NCI-H146 (cell line): ENCODE data around the gene GNB1L.
"Not testable (repeated sequence)": the region's sequence is repeated elsewhere in the genome, so short reads cannot be mapped to it uniquely, and the experiment has no call there.

Experiments
- DNase-seq: peaks from one replicate; lab custom pipeline; 2025; lab: John Stamatoyannopoulos, UW

Gene GNB1L

DNA sequence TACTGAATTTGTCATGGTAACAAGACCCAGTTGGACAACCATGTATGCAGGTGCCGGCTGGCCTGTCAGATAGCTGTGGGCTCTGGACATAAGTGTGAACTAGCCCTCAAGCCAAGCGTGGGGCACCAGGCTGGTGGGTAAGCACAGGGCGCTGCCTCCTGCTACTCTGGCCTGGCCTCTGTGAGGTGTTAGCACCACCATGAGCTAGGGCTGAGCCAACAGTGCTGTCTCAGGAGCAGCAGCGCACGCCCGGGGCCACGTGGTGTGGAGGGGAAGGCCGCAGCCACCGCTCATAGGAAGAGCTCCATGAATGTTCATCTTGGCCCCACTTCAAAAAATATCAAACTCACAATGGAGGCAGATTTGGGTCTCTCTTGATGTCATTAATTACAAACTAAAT is 35.3 kb upstream of the GNB1L start:
- no peak for DNase-seq

DNA sequence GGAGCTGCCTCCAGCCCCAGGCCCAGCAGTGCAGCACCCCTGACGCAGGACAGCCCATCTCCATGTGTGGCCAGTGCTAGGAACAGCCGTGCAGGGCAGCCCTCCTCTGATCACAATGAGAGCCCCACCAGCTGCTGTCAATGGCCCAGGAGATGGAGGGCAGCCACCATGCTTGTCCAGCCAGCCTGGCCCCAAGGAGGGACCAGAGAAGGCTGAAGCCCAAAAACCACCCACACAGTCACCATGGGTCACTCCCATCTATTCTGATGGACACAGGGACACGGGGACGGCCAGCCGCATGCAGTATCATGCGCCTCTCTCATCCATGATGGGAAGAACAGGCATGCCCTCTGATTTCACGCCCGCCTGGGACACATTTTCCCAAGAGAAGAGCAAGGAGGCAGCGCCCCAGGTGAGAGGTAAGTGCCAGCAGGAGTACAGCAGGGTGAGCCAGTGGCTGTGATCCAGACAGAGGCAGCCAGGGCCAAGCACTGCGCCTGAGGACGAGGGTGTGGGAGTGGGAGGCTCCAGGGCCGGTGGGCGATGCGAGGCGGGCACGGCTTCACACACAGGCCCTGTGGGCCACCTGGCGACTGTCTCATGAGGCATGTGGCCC is 33.6 kb upstream of the GNB1L start:
- DNase-seq = no peak

DNA sequence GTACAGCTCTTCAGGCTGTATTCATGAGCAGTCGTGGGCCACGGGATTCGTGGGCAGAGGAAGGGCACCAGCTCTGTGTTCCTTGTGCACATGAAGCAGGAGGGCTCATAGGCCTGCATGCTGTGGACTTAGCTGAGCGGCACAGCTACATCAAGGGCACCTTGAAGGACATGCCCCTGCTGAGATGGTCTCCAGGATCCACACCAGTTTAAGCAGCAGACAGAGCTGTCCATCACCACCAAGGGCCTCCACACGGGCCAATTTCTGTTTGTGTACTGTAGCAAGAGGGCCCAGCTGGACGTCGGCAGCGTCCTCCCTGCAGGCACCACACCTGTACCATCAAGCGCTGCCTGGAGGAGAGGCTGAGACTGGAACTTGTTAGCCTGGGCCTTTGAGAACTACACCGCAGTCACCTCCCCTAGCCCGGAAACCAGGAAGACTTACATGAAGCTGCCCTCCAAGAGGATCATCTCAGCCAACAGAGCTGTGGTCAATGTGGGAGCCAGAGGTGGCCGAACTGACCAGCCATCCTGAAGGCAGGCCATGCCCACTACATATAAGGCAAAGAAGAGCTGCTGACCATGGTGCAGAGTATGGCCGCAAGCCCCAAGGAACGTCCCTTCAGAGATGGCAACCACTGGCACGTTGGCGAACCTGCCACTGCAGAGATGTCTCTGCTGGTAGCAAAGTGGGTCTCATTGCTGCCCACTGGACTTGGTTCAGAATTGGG is 32.7 kb upstream of the GNB1L start:
- peak; percentile 37 for DNase-seq

DNA sequence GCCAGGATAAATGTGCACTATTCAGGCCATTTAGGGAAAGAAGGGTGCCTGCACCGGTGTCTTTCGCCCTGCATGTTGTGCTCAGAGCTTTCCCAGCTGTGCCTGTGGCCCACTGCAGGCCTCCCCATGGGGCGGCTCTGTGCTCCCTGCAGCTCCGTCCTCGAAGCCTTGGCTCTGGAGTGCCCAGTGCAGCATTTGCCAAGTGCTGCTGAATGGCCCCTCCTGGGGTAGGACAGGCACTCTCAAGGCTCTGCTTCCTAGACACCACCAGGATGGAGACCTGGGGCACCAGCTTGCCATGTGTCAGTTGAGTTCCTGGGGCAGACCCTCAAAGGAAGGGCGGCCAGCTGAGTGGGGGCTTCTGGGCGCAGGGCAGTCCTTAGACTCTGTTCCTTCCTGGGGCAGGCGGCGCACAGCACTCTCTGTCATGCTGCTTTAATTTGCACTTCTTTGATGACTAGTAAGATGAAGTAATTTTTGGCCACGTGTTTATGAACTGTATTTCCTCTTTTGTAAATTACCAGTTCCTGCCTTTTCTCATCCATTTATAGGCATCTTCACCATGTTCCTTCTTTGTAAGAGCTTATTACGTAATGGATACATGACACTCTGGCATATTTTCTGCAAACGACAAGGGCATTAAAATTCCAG is 32.1 kb upstream of the GNB1L start:
- no peak for DNase-seq

DNA sequence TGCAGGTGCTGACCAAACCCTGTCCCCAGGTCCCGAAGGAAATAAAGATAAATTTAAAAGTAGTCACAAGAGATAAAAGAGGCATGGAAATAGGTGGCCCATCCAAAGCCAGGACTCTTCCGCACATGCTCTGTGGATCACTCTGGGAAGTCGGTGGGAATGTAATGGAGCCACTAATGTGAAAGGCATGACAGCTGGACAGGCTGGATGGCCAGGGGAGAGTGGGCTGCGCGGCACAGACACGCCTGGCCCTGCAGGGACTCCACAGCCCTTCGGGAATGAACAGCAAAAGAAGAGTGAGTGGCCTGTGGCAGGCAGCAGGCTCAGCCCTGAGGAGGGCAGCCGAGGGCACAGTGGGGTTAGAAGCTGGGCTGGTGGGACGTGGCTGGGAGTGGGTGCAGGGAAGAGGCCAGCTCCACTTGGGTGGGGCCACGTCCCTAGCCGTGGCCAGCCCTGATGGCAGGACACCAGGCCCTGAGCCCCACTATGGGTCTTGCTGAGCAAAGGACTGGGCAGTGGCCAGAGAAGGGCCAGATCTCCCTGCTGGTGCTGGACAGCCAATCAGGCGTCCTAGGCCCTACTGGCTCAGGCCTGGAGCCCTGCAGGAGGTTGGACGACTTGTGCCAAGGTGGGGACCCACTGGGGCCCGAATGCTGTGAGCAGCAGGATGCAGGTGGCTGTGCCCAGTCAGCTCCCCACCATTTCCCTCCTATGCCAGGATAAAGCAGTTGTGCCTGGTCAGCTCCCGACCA is 31.3 kb upstream of the GNB1L start:
- no peak for DNase-seq

DNA sequence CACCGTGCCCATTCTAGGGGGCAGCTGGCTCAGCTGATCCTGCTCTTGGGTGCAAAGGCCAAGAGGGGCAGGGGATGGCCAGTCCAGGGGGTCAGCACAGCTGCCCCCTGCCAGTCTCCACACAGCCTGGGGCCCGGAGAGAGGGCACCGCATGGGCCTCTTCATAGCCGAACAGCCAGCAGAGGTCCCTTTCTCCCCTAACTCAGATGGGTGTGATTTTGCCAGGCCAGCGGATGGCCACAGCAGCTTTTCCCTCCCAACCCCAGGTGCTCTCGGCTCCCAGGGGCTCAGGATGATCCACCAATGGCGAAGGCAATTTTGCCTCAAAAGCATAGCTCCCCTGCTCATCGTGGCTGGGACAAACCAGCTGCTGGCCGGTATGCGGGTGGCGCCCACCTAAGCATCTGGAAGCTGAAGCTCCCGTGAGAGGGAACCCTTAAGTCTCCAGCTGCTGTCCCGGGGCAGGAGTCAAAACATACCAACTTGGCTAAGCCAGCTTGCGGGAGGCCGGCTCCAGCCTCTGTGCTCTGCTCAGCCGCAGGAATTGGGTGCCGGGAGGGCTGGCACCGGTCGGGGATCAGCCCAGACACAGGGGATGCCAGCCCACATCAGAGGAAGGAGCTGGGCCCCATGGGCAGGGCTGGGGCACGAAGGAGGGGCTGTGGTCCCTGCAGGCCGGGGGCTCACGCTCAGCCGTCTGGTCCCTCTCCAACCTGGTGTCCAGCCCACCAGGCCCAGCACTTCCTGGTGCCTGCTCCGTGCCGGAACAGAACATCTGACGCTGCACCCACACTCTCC is 30.5 kb upstream of the GNB1L start:
- no peak for DNase-seq

DNA sequence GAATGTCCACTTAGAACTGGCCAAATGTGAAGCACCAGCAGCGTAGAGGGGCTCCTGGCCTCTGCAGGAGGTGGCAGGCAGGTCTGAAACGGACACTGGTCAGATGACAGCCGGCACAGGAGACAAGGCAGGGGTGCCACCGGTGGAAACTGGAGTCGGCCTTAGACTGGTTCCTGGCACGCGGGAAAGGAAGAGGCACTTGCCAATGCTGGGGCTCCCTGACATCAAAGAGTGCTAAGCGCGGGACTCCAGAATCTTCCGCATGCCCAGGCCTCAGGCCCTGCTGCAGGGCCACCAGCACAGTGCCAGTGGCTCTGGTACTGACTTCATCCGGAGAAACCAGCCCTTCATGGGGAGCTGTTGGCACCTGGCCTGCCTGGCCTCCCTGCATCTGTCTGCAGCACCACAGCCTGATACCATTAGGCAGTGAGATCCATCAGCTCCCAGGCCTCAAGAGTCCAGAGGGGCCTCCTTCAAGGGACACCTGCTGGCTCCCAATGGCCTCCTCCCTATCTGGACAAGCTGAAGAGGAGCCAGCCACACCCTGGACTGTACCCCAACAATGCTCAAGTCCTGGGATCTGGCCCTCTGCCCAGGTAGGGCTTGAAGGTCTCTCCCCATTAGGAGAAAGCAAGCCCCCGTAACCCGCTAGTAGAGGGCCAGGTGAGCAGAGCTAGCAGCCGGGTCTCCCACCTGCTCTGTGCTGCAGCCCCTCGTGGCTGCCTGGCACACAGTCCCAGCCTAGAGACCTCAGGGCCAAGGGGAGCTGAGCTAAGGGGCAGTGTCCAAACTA is 29.7 kb upstream of the GNB1L start:
- no peak for DNase-seq

DNA sequence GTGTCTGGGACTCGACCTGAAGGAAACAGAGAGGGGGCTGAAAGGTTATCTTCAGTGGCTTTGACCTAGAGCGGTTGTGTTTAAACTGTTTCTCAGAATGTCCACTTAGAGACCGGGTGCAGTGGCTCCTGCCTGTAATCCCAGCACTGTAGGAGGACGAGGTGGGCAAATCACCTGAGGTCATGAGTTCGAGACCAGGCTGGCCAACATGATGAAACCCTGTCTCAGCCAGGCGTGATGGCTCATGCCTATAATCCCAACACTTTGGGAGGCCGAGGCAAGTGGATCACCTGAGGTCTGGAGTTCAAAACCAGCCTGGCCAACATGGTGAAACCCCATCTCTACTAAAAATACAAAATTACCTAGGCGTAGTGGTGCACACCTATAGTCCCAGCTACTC is 28.8 kb upstream of the GNB1L start:
- DNase-seq = not testable (repeated sequence)

DNA sequence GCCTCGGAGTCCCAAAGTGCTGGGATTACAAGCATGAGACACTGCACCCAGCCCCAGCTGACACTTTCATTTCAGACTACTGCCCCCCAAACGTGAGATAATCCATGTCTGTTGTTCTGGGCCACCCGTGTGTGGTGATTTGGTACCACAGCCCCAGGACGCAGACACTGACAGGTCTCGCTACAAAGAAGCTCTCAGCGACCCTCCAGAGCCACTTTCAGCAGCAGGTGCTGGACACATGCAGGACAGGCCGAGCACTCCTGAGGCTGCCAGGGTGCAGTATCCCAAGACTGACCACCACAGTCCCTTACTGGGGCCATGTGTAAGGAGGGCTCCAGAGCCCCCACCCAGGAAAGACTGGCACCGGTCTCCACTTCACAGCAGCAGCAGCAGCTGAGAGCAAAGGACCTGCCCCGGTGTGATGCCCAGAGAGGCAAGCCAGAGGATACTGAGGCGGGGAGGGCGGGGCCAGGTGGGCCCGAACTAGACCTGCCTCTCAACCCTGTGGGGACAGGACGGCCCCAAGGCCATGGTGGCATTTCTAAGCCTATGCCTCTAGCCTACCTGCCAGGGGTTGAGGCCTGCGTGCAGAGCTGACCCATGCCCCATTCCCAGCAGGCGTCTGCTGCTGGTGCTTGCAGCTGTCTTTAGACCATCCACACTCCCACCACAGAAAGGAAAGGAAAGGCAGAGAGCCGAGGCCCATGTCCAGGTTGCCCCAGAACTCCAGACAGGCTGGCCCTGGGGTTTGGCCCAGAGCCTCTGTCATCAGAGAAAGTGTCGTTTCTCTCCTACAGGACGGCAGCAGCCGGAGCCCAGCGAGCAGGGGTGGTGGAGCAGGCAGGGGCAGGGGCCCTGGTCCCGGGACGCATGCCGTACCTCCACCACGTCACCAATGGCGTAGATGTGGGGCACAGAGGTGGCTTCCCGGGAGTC is 28.0 kb upstream of the GNB1L start:
- DNase-seq = no peak

DNA sequence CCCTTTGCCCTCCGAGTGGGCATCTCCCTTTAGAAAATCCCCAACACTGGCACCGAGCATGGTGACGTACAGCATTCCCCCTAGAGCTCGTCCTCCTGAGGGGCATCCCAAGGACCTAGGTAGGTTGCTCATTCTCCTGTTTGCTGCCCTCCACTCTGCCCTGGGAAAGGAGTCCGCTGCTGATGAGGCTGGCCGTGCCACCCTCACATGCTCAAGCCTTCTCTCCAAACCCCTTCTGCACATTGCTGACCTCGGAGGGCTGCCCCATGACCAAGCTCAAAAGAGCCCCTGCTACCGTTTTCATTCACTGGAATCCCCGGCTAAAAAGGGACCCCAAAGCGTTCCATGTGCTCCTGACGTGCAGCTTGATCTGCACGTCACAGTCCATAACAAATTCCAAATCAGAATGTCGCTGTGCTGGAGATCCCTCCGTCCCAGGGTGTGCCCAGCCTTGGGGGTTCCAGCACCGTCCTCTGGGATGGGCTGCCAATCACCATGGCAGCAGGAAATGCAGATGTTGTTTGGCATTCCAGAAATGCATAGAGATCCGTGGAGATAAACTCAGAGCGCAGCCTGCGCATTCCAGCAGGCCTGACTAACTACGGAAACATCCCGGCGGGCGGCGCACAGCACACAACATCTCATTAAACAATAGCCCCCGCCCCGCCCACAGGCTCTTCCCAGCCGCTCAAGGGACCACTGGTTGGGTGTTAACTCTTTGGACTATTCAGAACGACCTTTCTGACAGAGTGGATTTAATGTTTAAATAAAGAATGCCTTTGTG is 26.3 kb upstream of the GNB1L start:
- no peak for DNase-seq

DNA sequence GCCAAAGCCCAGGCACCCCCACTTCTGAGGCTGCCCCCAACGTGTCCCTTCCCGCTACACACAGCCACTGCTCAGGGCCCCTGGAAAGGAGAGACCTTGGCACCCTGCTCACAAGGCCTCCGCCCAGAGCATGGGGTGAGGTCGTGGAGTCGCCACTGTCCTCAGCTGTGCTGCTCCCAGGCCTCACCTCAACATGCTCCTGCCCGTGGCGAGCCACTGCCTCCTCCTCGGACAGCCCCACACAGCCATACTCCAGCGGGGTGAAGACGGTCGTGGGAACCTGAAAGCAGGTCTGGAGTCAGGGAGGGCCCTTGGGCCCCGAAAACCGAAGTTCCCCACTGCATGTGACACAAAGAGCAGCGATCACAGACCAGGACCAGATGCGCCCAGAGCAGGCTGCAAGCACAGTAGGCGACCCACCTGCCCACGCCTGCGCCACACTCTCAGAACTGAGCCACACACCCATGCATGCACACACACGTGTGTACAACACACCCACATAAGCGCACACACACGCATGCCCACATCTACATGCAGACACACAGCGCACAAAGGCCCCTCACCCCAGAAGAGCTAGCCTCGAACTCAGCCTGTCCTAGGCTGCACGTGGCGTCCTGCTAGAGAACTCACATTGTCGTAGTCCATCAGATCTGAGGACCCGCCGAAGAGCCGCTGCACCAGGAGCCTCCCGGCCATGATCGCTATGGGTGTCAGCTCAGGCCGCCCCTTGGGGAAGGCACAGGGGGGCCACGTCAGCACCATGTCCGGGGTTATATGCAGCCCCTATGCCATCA is 25.5 kb upstream of the GNB1L start:
- no peak for DNase-seq

DNA sequence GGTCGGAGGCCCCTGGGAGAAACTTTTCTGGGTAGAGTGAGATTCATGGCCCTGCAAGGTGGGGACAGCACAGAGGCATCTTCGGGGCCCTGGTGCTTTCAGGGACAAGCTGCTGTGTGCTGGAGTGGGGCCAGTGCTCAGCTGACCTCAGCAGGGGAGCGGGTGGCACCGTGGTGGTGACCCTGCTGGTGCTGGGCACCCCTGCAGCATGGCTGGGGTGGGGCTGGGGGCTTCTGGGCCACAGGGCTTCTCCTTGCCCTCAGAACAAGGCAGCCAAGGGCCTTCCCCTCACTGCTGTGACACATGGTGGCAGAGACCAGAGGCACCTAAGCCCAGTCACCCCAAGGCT is 24.9 kb upstream of the GNB1L start:
- DNase-seq = no peak

DNA sequence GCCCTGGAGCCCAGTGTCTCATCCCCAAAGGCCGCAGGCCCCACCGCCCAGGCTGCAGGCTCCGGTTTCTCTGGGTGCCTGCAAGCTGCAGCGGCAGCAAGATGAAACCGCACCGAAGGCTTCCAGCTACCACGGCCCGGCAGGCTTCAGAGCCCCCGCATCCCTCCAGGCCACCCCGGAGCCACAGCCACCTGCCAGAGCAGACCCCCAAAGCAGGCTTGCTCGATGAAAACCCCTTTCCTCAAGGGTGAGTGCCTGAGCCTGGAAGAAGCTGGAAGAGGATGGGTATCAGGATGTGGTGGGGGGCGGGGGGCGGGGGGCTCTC is 24.5 kb upstream of the GNB1L start:
- DNase-seq = no peak

DNA sequence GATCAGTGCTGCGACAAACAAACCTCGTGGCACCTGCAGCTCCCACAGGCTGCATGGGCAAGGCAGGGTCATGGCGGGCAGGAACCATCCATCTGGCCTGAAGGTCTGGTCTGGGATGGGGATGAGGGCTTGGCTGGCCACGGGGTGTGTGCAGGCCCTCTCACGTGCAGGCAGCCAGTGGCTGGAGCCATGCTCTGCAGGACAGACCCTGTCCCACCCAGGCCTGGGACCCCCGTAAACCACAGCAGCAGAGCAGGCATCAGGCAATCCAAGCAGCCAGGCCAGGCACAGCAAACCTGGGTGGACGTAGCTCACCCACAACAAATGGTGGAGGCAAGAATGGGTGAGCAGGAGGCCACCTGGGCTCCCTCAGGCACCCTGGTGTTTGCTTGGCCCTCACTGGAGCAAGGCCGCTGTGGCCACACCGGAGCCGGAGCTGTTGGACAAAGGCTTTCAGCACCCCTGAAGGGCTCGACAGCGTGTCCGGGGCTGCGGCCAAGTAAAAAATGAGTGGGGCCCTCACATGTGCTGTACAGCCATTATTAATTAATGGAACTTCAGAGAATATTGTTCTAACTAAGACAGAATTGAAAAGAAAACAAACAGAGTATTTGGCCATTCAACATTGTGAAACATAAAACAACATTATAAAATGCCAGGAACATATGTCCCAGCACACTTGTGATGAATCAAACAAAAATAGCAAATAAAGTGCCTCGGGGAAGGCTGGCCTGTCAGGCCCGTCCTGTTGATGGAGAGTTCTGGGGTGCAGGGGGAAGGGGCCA is 24.0 kb upstream of the GNB1L start:
- DNase-seq = no peak

DNA sequence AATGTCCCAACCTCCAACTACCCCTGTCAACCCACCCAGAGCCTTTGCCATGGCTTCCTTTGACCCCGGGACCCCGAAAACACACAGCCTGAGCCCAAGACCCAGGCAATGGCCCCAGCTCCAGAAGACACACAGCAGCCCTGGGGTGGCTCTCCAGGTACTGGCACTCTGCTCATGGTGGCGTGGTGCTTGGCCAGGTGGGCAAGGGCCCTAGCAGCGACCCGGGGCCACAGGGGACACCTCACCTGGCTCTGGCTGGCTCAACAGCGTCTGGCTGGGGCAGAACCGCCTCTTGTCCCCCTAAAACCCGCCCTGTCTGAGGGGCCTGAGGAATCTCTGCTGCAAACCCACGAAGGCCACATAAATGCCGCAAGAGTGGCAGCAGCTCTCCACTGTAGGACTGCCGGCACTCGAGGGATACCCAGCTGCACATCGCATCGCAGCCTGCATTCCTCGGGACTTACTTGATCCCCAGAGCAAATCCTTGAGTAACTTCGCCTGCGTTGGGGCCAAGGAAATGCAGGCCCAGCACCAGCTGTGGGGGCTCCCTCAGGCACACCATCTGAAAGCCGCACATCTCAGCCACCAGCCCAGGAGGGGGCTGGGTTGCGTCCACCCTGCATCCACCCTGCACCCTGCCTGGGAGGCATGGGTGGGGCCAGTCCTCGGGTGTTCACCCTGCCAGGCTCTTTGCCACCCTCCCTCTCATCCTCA is 23.1 kb upstream of the GNB1L start:
- DNase-seq = no peak

DNA sequence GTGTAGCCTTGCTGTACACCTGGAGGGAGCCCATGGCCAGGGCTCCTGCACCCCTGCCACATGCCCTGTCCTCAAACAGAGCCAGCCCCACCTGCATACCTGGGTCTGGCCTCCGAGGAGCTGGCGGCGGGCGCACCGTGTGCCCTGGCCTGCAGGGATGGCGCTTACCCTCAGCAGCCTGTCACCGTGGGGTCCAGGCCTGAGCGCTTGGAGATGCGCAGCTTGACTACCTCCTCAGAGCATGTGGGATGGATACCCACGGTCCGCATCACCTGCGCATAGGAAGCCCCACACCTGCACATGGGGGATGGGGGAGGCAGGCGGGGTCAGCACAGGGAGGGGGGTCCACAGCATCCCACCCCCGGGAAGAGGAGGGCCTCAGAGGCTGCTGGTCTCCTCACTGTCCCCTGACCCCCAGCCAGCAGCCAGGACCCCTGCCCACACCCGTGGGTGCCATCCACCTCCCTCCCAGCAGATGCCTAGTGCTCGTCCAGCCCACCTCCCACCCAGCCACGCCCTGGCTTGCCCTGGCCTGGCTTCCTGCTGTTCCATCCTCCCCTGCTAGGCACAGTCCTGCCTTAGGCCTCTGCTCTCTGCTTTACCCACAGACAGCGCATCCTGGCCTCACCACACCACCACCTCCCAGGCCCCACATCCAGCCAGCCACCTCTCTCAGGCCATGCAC is 22.4 kb upstream of the GNB1L start:
- DNase-seq = no peak
